DOHH2 (cell line): ENCODE data around the gene TSR1.

ENCODE experiments used
- H3F3A ChIP-seq: fragments of 200-600 bp; sonication (generic), shearing (Covaris generic); 2 replicates; pipeline ENCODE4 v1.6.0; 2016; ENCODE audit warnings: antibody characterized with exemption, mild to moderate bottlenecking; ENCODE audit not compliant: control insufficient read depth, insufficient read depth
- H3K27ac ChIP-seq: fragments of 200-600 bp; sonication (generic); 2 replicates; pipeline ENCODE4 v1.5.1; 2014; ENCODE audit warnings: low read depth, mild to moderate bottlenecking, low read length, moderate library complexity
- H3K27me3 ChIP-seq: fragments of 200-600 bp; sonication (generic); 2 replicates; pipeline ENCODE4 v1.6.1; 2014; ENCODE audit warnings: mild to moderate bottlenecking, low read length, mixed read lengths; ENCODE audit not compliant: control insufficient read depth
- H3K36me3 ChIP-seq: fragments of 200-600 bp; sonication (generic); 2 replicates; pipeline ENCODE4 v1.6.1; 2014; ENCODE audit warnings: mild to moderate bottlenecking, low read length, moderate library complexity, mixed read lengths; ENCODE audit not compliant: control insufficient read depth
- H3K4me1 ChIP-seq: fragments of 200-600 bp; sonication (generic); 2 replicates; pipeline ENCODE4 v1.6.1; 2014; ENCODE audit warnings: mild to moderate bottlenecking, low read length, mixed read lengths; ENCODE audit not compliant: control insufficient read depth
- H3K4me2 ChIP-seq: fragments of 200-600 bp; sonication (generic); 2 replicates; pipeline ENCODE4 v1.6.0; 2014; ENCODE audit warnings: mild to moderate bottlenecking, low read length, moderate library complexity
- H3K4me3 ChIP-seq: fragments of 200-600 bp; sonication (generic); 2 replicates; pipeline ENCODE4 v1.5.1; 2014; ENCODE audit warnings: mild to moderate bottlenecking, low read length, mixed read lengths
- H3K79me2 ChIP-seq: fragments of 200-600 bp; sonication (generic); 2 replicates; pipeline ENCODE4 v1.6.1; 2014; ENCODE audit warnings: mild to moderate bottlenecking, low read length, mixed read lengths; ENCODE audit not compliant: control insufficient read depth
- H3K9me2 ChIP-seq: fragments of 200-600 bp; sonication (generic); replicated peaks from 2 replicates; pipeline ENCODE4 v1.6.1; 2014; ENCODE audit warnings: mild to moderate bottlenecking, low read length, mixed read lengths; ENCODE audit not compliant: control insufficient read depth
- H3K9me3 ChIP-seq: fragments of 200-600 bp; sonication (generic); 2 replicates; pipeline ENCODE4 v1.6.1; 2014; ENCODE audit warnings: antibody characterized with exemption, low read length, mixed read lengths; ENCODE audit not compliant: control insufficient read depth, insufficient read depth
- H4K20me1 ChIP-seq: fragments of 200-600 bp; sonication (generic); 2 replicates; pipeline ENCODE4 v1.6.0; 2014; ENCODE audit warnings: low read depth, mild to moderate bottlenecking, antibody characterized with exemption, low read length, moderate library complexity; ENCODE audit not compliant: control insufficient read depth, insufficient read depth
- CTCF ChIP-seq: fragments of 200-600 bp; sonication (generic); IDR thresholded peaks from one replicate; pipeline ENCODE4 v1.5.1; 2014; ENCODE audit warnings: antibody characterized with exemption, mild to moderate bottlenecking, low read depth, low read length; ENCODE audit not compliant: poor library complexity, severe bottlenecking
- EZH2phosphoT487 ChIP-seq: fragments of 200-600 bp; sonication (generic); IDR thresholded peaks from 2 replicates; pipeline ENCODE4 v1.6.1; 2017; ENCODE audit warnings: borderline replicate concordance, mild to moderate bottlenecking, antibody characterized with exemption, low read length, moderate library complexity, mixed read lengths

Gene TSR1

GRCh38 chr17:2299756-2300155 lies 36.5 kb downstream of the TSR1 start:
- Histone ChIP-seq H3F3A (0 out of 2 replicates have a peak, but pooled peaks cover 2% of the 10 kb centered on the region), H3K4me3 (no peak overlapping the region), H4K20me1 (no peaks in the 10 kb centered on the region), H3K79me2 (peaks cover 78% of the 10 kb centered on the region), H3K9me2 (no peaks in the 10 kb centered on the region), H3K27ac (no peak overlapping the region), H3K4me2 (no peak overlapping the region), H3K4me1 (peaks cover 14% of the 10 kb centered on the region), H3K36me3 (peaks cover 62% of the 10 kb centered on the region), H3K27me3 (no peaks in the 10 kb centered on the region), H3K9me3 (no peaks in the 10 kb centered on the region)
- TF ChIP-seq CTCF (no peak), EZH2phosphoT487 (no peak)

- peaks cover 72% of the 10 kb centered on the region for H3K79me2 ChIP-seq
- no peaks in the 10 kb centered on the region for H4K20me1 ChIP-seq
- H3K4me2 ChIP-seq = no peak overlapping the region
- H3K27ac ChIP-seq = no peak overlapping the region
- H3K4me3 ChIP-seq = no peak overlapping the region
- peaks cover 7% of the 10 kb centered on the region for H3K4me1 ChIP-seq
- no peaks in the 10 kb centered on the region for H3F3A ChIP-seq
- no peaks in the 10 kb centered on the region for H3K9me3 ChIP-seq
- H3K36me3 ChIP-seq = peaks cover 68% of the 10 kb centered on the region
- H3K9me2 ChIP-seq = no peaks in the 10 kb centered on the region
- TF ChIP-seq EZH2phosphoT487 (no peak), CTCF (no peak)
- H3K27me3 ChIP-seq = no peaks in the 10 kb centered on the region
Measured at GRCh38 chr17:2299136-2299535, 37.1 kb downstream of the TSR1 start.

GRCh38 chr17:2297023-2297422 lies 39.2 kb downstream of the TSR1 start:
- Histone ChIP-seq H3K4me1 (peaks cover 4% of the 10 kb centered on the region), H3K9me2 (no peaks in the 10 kb centered on the region), H3K4me2 (no peak overlapping the region), H4K20me1 (no peaks in the 10 kb centered on the region), H3K27me3 (no peaks in the 10 kb centered on the region), H3K4me3 (no peak overlapping the region), H3K9me3 (no peaks in the 10 kb centered on the region), H3K79me2 (peaks cover 58% of the 10 kb centered on the region), H3K27ac (no peak overlapping the region), H3K36me3 (peaks cover 81% of the 10 kb centered on the region), H3F3A (no peaks in the 10 kb centered on the region; the same call in 1 of the 2 replicates)
- TF ChIP-seq EZH2phosphoT487 (no peak), CTCF (no peak)
